Neural progenitor cell (in vitro differentiated cells): ENCODE data around the gene CYP26C1. TPM values are rescaled to one million over a fixed set of nuclear protein-coding genes. Genes with fewer than 3 reads are reported as not detected.

ENCODE experiments used
- DNase-seq: peaks from one replicate; pipeline ENCODE4 v3.0.0-alpha.2; 2016; ENCODE audit warnings: low spot score
- H2AFZ ChIP-seq: fragments of 200-600 bp; sonication (generic); replicated peaks from 2 replicates; pipeline ENCODE4 v1.6.1; 2016; ENCODE audit warnings: antibody characterized with exemption
- H3F3A ChIP-seq: fragments of 200-600 bp; sonication (generic); 2 replicates; pipeline ENCODE4 v1.6.1; 2016; ENCODE audit warnings: antibody characterized with exemption, low read depth
- H3K27ac ChIP-seq: fragments of 200-600 bp; sonication (generic); 2 replicates; pipeline ENCODE4 v1.5.1; 2016; ENCODE audit warnings: mild to moderate bottlenecking
- H3K27me3 ChIP-seq: fragments of 200-600 bp; sonication (generic); 2 replicates; pipeline ENCODE4 v1.6.1; 2016; ENCODE audit warnings: mild to moderate bottlenecking, moderate library complexity
- H3K36me3 ChIP-seq: fragments of 200-600 bp; sonication (generic); 2 replicates; pipeline ENCODE4 v1.5.1; 2016
- H3K4me1 ChIP-seq: fragments of 200-600 bp; sonication (generic); 2 replicates; pipeline ENCODE4 v1.6.1; 2016; ENCODE audit warnings: mixed run types
- H3K4me2 ChIP-seq: fragments of 200-600 bp; sonication (generic); 2 replicates; pipeline ENCODE4 v1.6.1; 2016
- H3K4me3 ChIP-seq: fragments of 200-600 bp; sonication (generic); 2 replicates; pipeline ENCODE4 v1.5.1; 2016
- H3K79me2 ChIP-seq: fragments of 200-600 bp; sonication (generic); 2 replicates; pipeline ENCODE4 v1.6.1; 2016; ENCODE audit warnings: low read depth
- H3K9ac ChIP-seq: fragments of 200-600 bp; sonication (generic); 2 replicates; pipeline ENCODE4 v1.6.1; 2016
- H3K9me3 ChIP-seq: fragments of 200-600 bp; sonication (generic); 2 replicates; pipeline ENCODE4 v1.5.1; 2016; ENCODE audit warnings: low read depth
- H4K20me1 ChIP-seq: fragments of 200-600 bp; sonication (generic); 2 replicates; pipeline ENCODE4 v1.6.1; 2016; ENCODE audit warnings: low read depth
- H3K27ac Mint-ChIP-seq: 3 replicates; pipeline ENCODE4 v1.8.0; 2021; ENCODE audit warnings: mixed read lengths
- H3K27me3 Mint-ChIP-seq: 2 replicates; pipeline ENCODE4 v1.8.0; 2022; ENCODE audit warnings: low read depth, mild to moderate bottlenecking, inconsistent platforms, moderate library complexity, mixed read lengths; ENCODE audit not compliant: insufficient read depth
- H3K36me3 Mint-ChIP-seq: 3 replicates; pipeline ENCODE4 v1.8.0; 2021; ENCODE audit warnings: mixed read lengths
- H3K4me1 Mint-ChIP-seq: 3 replicates; pipeline ENCODE4 v1.8.0; 2021; ENCODE audit warnings: mixed read lengths
- H3K4me3 Mint-ChIP-seq: 3 replicates; pipeline ENCODE4 v1.8.0; 2021; ENCODE audit warnings: mild to moderate bottlenecking, moderate library complexity, mixed read lengths
- H3K9me3 Mint-ChIP-seq: 3 replicates; pipeline ENCODE4 v1.8.0; 2020; ENCODE audit warnings: mixed read lengths
- EZH2 ChIP-seq: fragments of 200-600 bp; sonication (generic); IDR thresholded peaks from 2 replicates; pipeline ENCODE4 v1.6.1; 2017; ENCODE audit warnings: antibody characterized with exemption, mild to moderate bottlenecking, moderate library complexity
- EZH2phosphoT487 ChIP-seq: fragments of 200-600 bp; sonication (generic); IDR thresholded peaks from 2 replicates; pipeline ENCODE4 v1.6.1; 2017; ENCODE audit warnings: antibody characterized with exemption
- total RNA-seq: library from RNA; depleted of rRNA; stranded (reverse); fragments of >200 nt; gene quantifications from 2 replicates; pipeline ENCODE4 v1.2.3, GENCODE V29; 2015; ENCODE audit warnings: low replicate concordance
- TF ChIP-seq, protein P1 (sequence below): fragments of 200-600 bp; sonication (generic); IDR thresholded peaks from 2 replicates; pipeline ENCODE4 v1.5.1; 2017; ENCODE audit warnings: antibody characterized with exemption, mild to moderate bottlenecking

The CYP26C1 gene
- total RNA-seq, 1 donor from 2014 or later, result 0.04 TPM

DNA sequence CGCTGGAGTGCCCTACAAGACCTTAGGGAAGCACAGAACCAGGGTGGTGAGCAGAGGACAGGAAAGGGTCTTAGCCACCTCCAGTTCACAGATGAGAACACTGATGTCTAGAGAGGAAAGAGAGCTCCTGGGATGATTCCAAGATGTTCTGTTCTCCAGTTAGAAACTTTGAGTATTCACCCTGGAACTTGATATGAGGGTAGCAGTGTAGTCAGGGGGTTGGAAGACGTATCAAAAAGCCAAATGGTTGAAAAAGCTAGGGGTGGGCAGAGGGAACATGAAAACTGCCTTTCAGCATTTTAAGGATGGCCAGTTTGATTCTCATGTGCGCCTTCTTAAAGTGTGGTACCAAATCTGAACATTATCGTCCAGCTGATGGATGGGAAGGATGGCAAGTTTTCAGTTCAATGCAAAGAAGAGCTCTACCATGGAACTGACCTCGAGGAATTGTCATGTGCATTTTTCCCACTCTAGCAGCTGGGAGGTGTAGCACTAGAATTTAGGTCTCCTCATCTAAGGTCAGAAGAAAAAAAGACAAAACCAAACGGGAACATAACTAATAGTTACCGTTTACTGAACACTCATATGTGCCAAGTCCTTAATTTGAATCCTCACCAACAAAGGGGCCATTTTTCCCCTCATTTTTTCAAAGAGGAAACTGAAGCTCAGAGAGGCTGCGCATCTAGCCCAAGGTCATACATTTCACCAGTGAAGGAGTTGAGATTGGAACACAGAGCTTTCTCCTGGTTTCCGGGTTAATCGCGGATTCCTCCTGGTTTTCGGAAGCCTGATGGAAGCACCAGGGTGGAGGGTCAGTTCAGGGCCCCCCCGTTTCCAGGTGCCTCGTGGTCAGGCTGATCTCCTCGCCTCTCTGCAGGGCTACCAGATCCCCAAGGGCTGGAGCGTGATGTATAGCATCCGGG is 7.1 kb downstream of the CYP26C1 start:
- H3K4me3 ChIP-seq, result peak overlapping the region; percentile 61
- DNase-seq, result no peak
- H3K9ac ChIP-seq, result no peak overlapping the region
- Mint-ChIP-seq H3K4me3 (peak overlapping the region; percentile 83), H3K27me3 (peaks cover 77% of the 10 kb centered on the region), H3K36me3 (no peaks in the 10 kb centered on the region), H3K4me1 (peaks cover 27% of the 10 kb centered on the region), H3K27ac (no peak overlapping the region), H3K9me3 (peaks cover 2% of the 10 kb centered on the region)
- H3K79me2 ChIP-seq, result peaks cover 2% of the 10 kb centered on the region
- no peaks in the 10 kb centered on the region for H3K9me3 ChIP-seq
- no peak overlapping the region for H3K27ac ChIP-seq
- H2AFZ ChIP-seq, result peak overlapping the region; percentile 91
- peaks cover 11% of the 10 kb centered on the region for H3K4me1 ChIP-seq
- H3K4me2 ChIP-seq, result peak overlapping the region; percentile 100
- peaks cover 28% of the 10 kb centered on the region for H3F3A ChIP-seq
- H3K27me3 ChIP-seq, result peaks cover 100% of the 10 kb centered on the region
- TF ChIP-seq, protein P1, sequence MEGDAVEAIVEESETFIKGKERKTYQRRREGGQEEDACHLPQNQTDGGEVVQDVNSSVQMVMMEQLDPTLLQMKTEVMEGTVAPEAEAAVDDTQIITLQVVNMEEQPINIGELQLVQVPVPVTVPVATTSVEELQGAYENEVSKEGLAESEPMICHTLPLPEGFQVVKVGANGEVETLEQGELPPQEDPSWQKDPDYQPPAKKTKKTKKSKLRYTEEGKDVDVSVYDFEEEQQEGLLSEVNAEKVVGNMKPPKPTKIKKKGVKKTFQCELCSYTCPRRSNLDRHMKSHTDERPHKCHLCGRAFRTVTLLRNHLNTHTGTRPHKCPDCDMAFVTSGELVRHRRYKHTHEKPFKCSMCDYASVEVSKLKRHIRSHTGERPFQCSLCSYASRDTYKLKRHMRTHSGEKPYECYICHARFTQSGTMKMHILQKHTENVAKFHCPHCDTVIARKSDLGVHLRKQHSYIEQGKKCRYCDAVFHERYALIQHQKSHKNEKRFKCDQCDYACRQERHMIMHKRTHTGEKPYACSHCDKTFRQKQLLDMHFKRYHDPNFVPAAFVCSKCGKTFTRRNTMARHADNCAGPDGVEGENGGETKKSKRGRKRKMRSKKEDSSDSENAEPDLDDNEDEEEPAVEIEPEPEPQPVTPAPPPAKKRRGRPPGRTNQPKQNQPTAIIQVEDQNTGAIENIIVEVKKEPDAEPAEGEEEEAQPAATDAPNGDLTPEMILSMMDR, result no peak
- peaks cover 56% of the 10 kb centered on the region for H4K20me1 ChIP-seq
- no peaks in the 10 kb centered on the region for H3K36me3 ChIP-seq

DNA sequence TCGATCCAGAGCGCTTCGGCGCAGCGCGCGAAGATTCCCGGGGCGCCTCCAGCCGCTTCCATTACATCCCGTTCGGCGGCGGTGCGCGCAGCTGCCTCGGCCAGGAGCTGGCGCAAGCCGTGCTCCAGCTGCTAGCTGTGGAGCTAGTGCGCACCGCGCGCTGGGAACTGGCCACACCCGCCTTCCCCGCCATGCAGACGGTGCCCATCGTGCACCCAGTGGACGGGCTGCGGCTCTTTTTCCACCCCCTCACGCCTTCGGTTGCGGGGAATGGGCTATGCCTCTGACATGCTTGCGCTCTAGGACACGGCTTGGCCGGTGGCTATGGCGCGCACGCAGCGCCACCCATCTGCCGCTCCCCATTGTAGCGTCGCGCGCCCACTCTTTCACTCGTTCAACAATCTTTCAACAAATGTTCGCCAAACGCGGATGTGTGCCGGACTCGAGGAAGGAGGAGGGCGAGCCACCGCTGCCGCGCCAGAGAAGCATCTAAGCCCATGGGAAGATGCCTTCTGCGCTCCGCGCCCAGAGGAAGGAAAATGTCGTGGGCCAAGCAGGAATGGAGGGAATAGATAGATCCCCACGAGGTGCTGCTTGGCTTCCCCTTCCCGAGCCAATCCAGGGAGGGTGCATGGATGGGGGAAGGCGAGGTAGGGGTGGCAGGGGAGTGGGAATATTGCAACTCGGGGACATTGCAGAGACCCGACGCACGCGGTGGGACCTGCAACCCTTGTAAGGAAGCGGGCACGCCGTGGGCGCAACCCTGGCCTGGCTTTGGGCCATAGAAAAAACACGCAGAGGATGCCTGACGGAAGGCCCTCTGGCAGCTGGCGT is 8.0 kb downstream of the CYP26C1 start:
- Histone ChIP-seq H3K9ac (no peak overlapping the region), H3K4me1 (peaks cover 16% of the 10 kb centered on the region), H4K20me1 (peaks cover 61% of the 10 kb centered on the region), H2AFZ (peak overlapping the region; percentile 91), H3K36me3 (no peaks in the 10 kb centered on the region), H3K4me3 (peak overlapping the region; percentile 61), H3K27ac (no peak overlapping the region), H3K4me2 (peak overlapping the region; percentile 100), H3K27me3 (peaks cover 100% of the 10 kb centered on the region), H3F3A (peaks cover 34% of the 10 kb centered on the region), H3K9me3 (no peaks in the 10 kb centered on the region), H3K79me2 (peaks cover 11% of the 10 kb centered on the region)
- Mint-ChIP-seq H3K27ac (no peak overlapping the region), H3K4me3 (peak overlapping the region; percentile 83), H3K9me3 (peaks cover 2% of the 10 kb centered on the region), H3K4me1 (peaks cover 27% of the 10 kb centered on the region), H3K27me3 (peaks cover 81% of the 10 kb centered on the region), H3K36me3 (no peaks in the 10 kb centered on the region)
- peak; percentile 84 for DNase-seq
- TF ChIP-seq EZH2phosphoT487, result peak; percentile 83
- TF ChIP-seq, protein P1, result peak; percentile 47
- peak; percentile 81 for TF ChIP-seq EZH2

DNA sequence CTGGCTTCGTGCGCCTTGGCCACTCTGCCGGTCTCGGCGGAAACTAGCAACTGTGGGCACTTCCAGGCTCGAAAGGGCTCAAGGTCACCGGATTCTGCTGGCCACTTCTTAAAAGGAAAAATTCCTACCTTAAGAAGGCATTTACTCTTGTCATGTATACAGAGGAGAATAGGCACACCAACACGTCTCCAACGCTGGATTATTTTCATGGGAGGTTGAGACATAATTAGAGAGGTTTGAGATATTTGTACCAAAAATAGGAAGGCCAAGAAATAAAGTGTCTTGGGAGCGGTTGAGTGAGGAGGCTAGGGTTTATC is 8.6 kb downstream of the CYP26C1 start:
- Mint-ChIP-seq H3K27me3 (peaks cover 78% of the 10 kb centered on the region), H3K27ac (no peak overlapping the region), H3K9me3 (peaks cover 2% of the 10 kb centered on the region), H3K4me3 (no peak overlapping the region), H3K36me3 (no peaks in the 10 kb centered on the region), H3K4me1 (peaks cover 28% of the 10 kb centered on the region)
- no peak overlapping the region for H2AFZ ChIP-seq
- peaks cover 100% of the 10 kb centered on the region for H3K27me3 ChIP-seq
- no peak overlapping the region for H3K9ac ChIP-seq
- peaks cover 61% of the 10 kb centered on the region for H4K20me1 ChIP-seq
- H3K4me3 ChIP-seq, result no peak overlapping the region
- peaks cover 17% of the 10 kb centered on the region for H3K79me2 ChIP-seq
- H3K4me2 ChIP-seq, result no peak overlapping the region
- no peaks in the 10 kb centered on the region for H3K9me3 ChIP-seq
- no peak for DNase-seq
- no peak overlapping the region for H3K27ac ChIP-seq
- H3K36me3 ChIP-seq, result no peaks in the 10 kb centered on the region
- H3F3A ChIP-seq, result peaks cover 34% of the 10 kb centered on the region
- TF ChIP-seq EZH2 (no peak), EZH2phosphoT487 (no peak)
- TF ChIP-seq, protein P1, result no peak
- peaks cover 16% of the 10 kb centered on the region for H3K4me1 ChIP-seq
